Measurements from ENCODE around the gene AGMO.
A peak's percentile ranks its signal among the peaks of the same experiment; 100 is the strongest.

Gene AGMO

GRCh38 chr7:15314922-15315321, 246.9 kb downstream of the AGMO start:
- Histone ChIP-seq H3K79me2 (ENCODE audit: low read length) (no peaks in the 10 kb centered on the region), H4K20me1 (ENCODE audit: insufficient read depth, low read length) (no peaks in the 10 kb centered on the region), H3K36me3 (replicated peaks; ENCODE audit: low read depth, low read length) (no peaks in the 10 kb centered on the region), H3K27me3 (ENCODE audit: low read depth, low read length) (no peaks in the 10 kb centered on the region), H3K4me2 (ENCODE audit: low read length) (no peak overlapping the region), H3K4me3 (ENCODE audit: low read length) (no peak overlapping the region), H3K4me1 (ENCODE audit: low read length) (no peaks in the 10 kb centered on the region), H3K9me3 (ENCODE audit: insufficient read depth, low read length) (no peaks in the 10 kb centered on the region), H2AFZ (ENCODE audit: low read depth, low read length) (no peak overlapping the region), H3K27ac (ENCODE audit: low read length) (no peak overlapping the region), H3K9ac (ENCODE audit: low read length) (no peak overlapping the region)
- TF ChIP-seq, protein P1, sequence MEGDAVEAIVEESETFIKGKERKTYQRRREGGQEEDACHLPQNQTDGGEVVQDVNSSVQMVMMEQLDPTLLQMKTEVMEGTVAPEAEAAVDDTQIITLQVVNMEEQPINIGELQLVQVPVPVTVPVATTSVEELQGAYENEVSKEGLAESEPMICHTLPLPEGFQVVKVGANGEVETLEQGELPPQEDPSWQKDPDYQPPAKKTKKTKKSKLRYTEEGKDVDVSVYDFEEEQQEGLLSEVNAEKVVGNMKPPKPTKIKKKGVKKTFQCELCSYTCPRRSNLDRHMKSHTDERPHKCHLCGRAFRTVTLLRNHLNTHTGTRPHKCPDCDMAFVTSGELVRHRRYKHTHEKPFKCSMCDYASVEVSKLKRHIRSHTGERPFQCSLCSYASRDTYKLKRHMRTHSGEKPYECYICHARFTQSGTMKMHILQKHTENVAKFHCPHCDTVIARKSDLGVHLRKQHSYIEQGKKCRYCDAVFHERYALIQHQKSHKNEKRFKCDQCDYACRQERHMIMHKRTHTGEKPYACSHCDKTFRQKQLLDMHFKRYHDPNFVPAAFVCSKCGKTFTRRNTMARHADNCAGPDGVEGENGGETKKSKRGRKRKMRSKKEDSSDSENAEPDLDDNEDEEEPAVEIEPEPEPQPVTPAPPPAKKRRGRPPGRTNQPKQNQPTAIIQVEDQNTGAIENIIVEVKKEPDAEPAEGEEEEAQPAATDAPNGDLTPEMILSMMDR (IDR thresholded peaks at IDR 0.05; ENCODE audit: low read depth, low read length): no peak
- no peak for TF ChIP-seq EZH2phosphoT487 (IDR thresholded peaks at IDR 0.05; ENCODE audit: low read depth)

GRCh38 chr7:15313361-15313760, 248.5 kb downstream of the AGMO start:
- no peaks in the 10 kb centered on the region for H3K9me3 ChIP-seq (ENCODE audit: insufficient read depth, low read length)
- no peak overlapping the region for H3K4me3 ChIP-seq (ENCODE audit: low read length)
- no peaks in the 10 kb centered on the region for H4K20me1 ChIP-seq (ENCODE audit: insufficient read depth, low read length)
- H3K36me3 ChIP-seq (replicated peaks; ENCODE audit: low read depth, low read length): no peaks in the 10 kb centered on the region
- no peak overlapping the region; the same call in 1 of the 2 replicates for H2AFZ ChIP-seq (ENCODE audit: low read depth, low read length)
- H3K27me3 ChIP-seq (ENCODE audit: low read depth, low read length): no peaks in the 10 kb centered on the region
- H3K4me2 ChIP-seq (ENCODE audit: low read length): 0 out of 2 replicates have a peak overlapping the region, but pooled peaks have one; percentile 9
- no peak for TF ChIP-seq EZH2phosphoT487 (IDR thresholded peaks at IDR 0.05; ENCODE audit: low read depth)
- TF ChIP-seq, protein P1 (IDR thresholded peaks at IDR 0.05; ENCODE audit: low read depth, low read length): no peak
- H3K79me2 ChIP-seq (ENCODE audit: low read length): no peaks in the 10 kb centered on the region
- no peaks in the 10 kb centered on the region for H3K4me1 ChIP-seq (ENCODE audit: low read length)
- H3K27ac ChIP-seq (ENCODE audit: low read length): no peak overlapping the region
- H3K9ac ChIP-seq (ENCODE audit: low read length): no peak overlapping the region

GRCh38 chr7:15309872-15310271, 251.9 kb downstream of the AGMO start:
- H3K4me2 ChIP-seq (ENCODE audit: low read length): no peak overlapping the region
- no peak for TF ChIP-seq EZH2phosphoT487 (IDR thresholded peaks at IDR 0.05; ENCODE audit: low read depth)
- TF ChIP-seq, protein P1 (IDR thresholded peaks at IDR 0.05; ENCODE audit: low read depth, low read length): no peak
- no peak overlapping the region for H3K4me3 ChIP-seq (ENCODE audit: low read length)
- H3K27ac ChIP-seq (ENCODE audit: low read length): no peak overlapping the region
- no peaks in the 10 kb centered on the region for H3K27me3 ChIP-seq (ENCODE audit: low read depth, low read length)
- H3K4me1 ChIP-seq (ENCODE audit: low read length): peaks cover 2% of the 10 kb centered on the region; the same call in 1 of the 2 replicates
- no peak overlapping the region for H2AFZ ChIP-seq (ENCODE audit: low read depth, low read length)
- H3K9ac ChIP-seq (ENCODE audit: low read length): no peak overlapping the region
- H4K20me1 ChIP-seq (ENCODE audit: insufficient read depth, low read length): no peaks in the 10 kb centered on the region
- no peaks in the 10 kb centered on the region for H3K36me3 ChIP-seq (replicated peaks; ENCODE audit: low read depth, low read length)
- no peaks in the 10 kb centered on the region for H3K79me2 ChIP-seq (ENCODE audit: low read length)
- no peaks in the 10 kb centered on the region for H3K9me3 ChIP-seq (ENCODE audit: insufficient read depth, low read length)

- Histone ChIP-seq H3K4me3 (ENCODE audit: low read length) (no peak overlapping the region), H2AFZ (ENCODE audit: low read depth, low read length) (no peak overlapping the region), H3K27me3 (ENCODE audit: low read depth, low read length) (no peaks in the 10 kb centered on the region), H3K4me1 (ENCODE audit: low read length) (peaks cover 10% of the 10 kb centered on the region), H4K20me1 (ENCODE audit: insufficient read depth, low read length) (no peaks in the 10 kb centered on the region), H3K36me3 (replicated peaks; ENCODE audit: low read depth, low read length) (no peaks in the 10 kb centered on the region), H3K9ac (ENCODE audit: low read length) (no peak overlapping the region), H3K79me2 (ENCODE audit: low read length) (no peaks in the 10 kb centered on the region), H3K27ac (ENCODE audit: low read length) (no peak overlapping the region), H3K4me2 (ENCODE audit: low read length) (no peak overlapping the region), H3K9me3 (ENCODE audit: insufficient read depth, low read length) (no peaks in the 10 kb centered on the region)
- no peak for TF ChIP-seq EZH2phosphoT487 (IDR thresholded peaks at IDR 0.05; ENCODE audit: low read depth)
- TF ChIP-seq, protein P1 (IDR thresholded peaks at IDR 0.05; ENCODE audit: low read depth, low read length): no peak
Measured at GRCh38 chr7:15308821-15309220, 253.0 kb downstream of the AGMO start.

Data from OCI-LY3 (cell line).